ENCODE measurements around the gene SDHAF3.
"Not testable (repeated sequence)": the region's sequence is repeated elsewhere in the genome, so short reads cannot be mapped to it uniquely, and the experiment has no call there.

The SDHAF3 gene

GRCh38 chr7:97155897-97156418, 38.5 kb downstream of the SDHAF3 start:
- H3K36me3 Mint-ChIP-seq (ENCODE audit: low read depth) = peaks cover 4% of the 10 kb centered on the region
- H3K9me3 Mint-ChIP-seq = peaks cover 4% of the 10 kb centered on the region
- H3K27ac Mint-ChIP-seq = no peak overlapping the region
- H3K4me3 Mint-ChIP-seq = no peak overlapping the region
- H3K27me3 Mint-ChIP-seq (ENCODE audit: low read depth) = no peaks in the 10 kb centered on the region
- no peaks in the 10 kb centered on the region for H3K4me1 Mint-ChIP-seq (ENCODE audit: low read depth)

- not testable (repeated sequence) for H3K4me1 Mint-ChIP-seq (ENCODE audit: low read depth); H3K27ac Mint-ChIP-seq; H3K4me3 Mint-ChIP-seq; H3K27me3 Mint-ChIP-seq (ENCODE audit: low read depth)
- H3K36me3 Mint-ChIP-seq (ENCODE audit: low read depth) = peaks cover 26% of the 10 kb centered on the region
- H3K9me3 Mint-ChIP-seq = peaks cover 28% of the 10 kb centered on the region
Measured at GRCh38 chr7:97159984-97160383, 42.5 kb downstream of the SDHAF3 start.

- H3K27ac Mint-ChIP-seq; H3K27me3 Mint-ChIP-seq (ENCODE audit: low read depth); H3K4me1 Mint-ChIP-seq (ENCODE audit: low read depth); H3K4me3 Mint-ChIP-seq: not testable (repeated sequence)
- Mint-ChIP-seq H3K36me3 (ENCODE audit: low read depth) (peaks cover 30% of the 10 kb centered on the region), H3K9me3 (peaks cover 35% of the 10 kb centered on the region)
Measured at GRCh38 chr7:97161609-97162008, 44.1 kb downstream of the SDHAF3 start.

GRCh38 chr7:97166308-97166707, 48.8 kb downstream of the SDHAF3 start:
- Mint-ChIP-seq H3K36me3 (ENCODE audit: low read depth) (peaks cover 36% of the 10 kb centered on the region), H3K4me3 (no peak overlapping the region), H3K27ac (no peak overlapping the region), H3K9me3 (peaks cover 54% of the 10 kb centered on the region), H3K27me3 (ENCODE audit: low read depth) (no peaks in the 10 kb centered on the region), H3K4me1 (ENCODE audit: low read depth) (peaks cover 7% of the 10 kb centered on the region)

- H3K27me3 Mint-ChIP-seq (ENCODE audit: low read depth) = no peaks in the 10 kb centered on the region
- peaks cover 30% of the 10 kb centered on the region for H3K36me3 Mint-ChIP-seq (ENCODE audit: low read depth)
- peaks cover 46% of the 10 kb centered on the region for H3K9me3 Mint-ChIP-seq
- peaks cover 7% of the 10 kb centered on the region for H3K4me1 Mint-ChIP-seq (ENCODE audit: low read depth)
- H3K27ac Mint-ChIP-seq = no peak overlapping the region
- H3K4me3 Mint-ChIP-seq = no peak overlapping the region
Measured at GRCh38 chr7:97167176-97167575, 49.7 kb downstream of the SDHAF3 start.

- Mint-ChIP-seq H3K4me3 (no peak overlapping the region), H3K36me3 (ENCODE audit: low read depth) (peaks cover 24% of the 10 kb centered on the region), H3K4me1 (ENCODE audit: low read depth) (peaks cover 7% of the 10 kb centered on the region), H3K27me3 (ENCODE audit: low read depth) (no peaks in the 10 kb centered on the region), H3K9me3 (peaks cover 41% of the 10 kb centered on the region), H3K27ac (no peak overlapping the region)
Measured at GRCh38 chr7:97167749-97168148, 50.3 kb downstream of the SDHAF3 start.

- H3K4me3 Mint-ChIP-seq = no peak overlapping the region
- no peaks in the 10 kb centered on the region for H3K9me3 Mint-ChIP-seq
- H3K36me3 Mint-ChIP-seq (ENCODE audit: low read depth) = no peaks in the 10 kb centered on the region
- no peak overlapping the region for H3K27ac Mint-ChIP-seq
- H3K27me3 Mint-ChIP-seq (ENCODE audit: low read depth) = no peaks in the 10 kb centered on the region
- no peaks in the 10 kb centered on the region for H3K4me1 Mint-ChIP-seq (ENCODE audit: low read depth)
Measured at GRCh38 chr7:97174303-97174702, 56.8 kb downstream of the SDHAF3 start.

GRCh38 chr7:97179454-97180104, 62.1 kb downstream of the SDHAF3 start:
- H3K4me3 Mint-ChIP-seq = no peak overlapping the region
- no peaks in the 10 kb centered on the region for H3K4me1 Mint-ChIP-seq (ENCODE audit: low read depth)
- H3K9me3 Mint-ChIP-seq = no peaks in the 10 kb centered on the region
- no peaks in the 10 kb centered on the region for H3K27me3 Mint-ChIP-seq (ENCODE audit: low read depth)
- no peak overlapping the region for H3K27ac Mint-ChIP-seq
- H3K36me3 Mint-ChIP-seq (ENCODE audit: low read depth) = no peaks in the 10 kb centered on the region

- no peaks in the 10 kb centered on the region for H3K36me3 Mint-ChIP-seq (ENCODE audit: low read depth)
- H3K4me1 Mint-ChIP-seq (ENCODE audit: low read depth) = no peaks in the 10 kb centered on the region
- H3K27me3 Mint-ChIP-seq (ENCODE audit: low read depth) = no peaks in the 10 kb centered on the region
- no peak overlapping the region for H3K4me3 Mint-ChIP-seq
- H3K27ac Mint-ChIP-seq = no peak overlapping the region
- H3K9me3 Mint-ChIP-seq = no peaks in the 10 kb centered on the region
Measured at GRCh38 chr7:97187067-97187466, 69.6 kb downstream of the SDHAF3 start.

GRCh38 chr7:97196174-97196573, 78.7 kb downstream of the SDHAF3 start:
- not testable (repeated sequence) for H3K27ac Mint-ChIP-seq; H3K4me3 Mint-ChIP-seq; H3K27me3 Mint-ChIP-seq (ENCODE audit: low read depth); H3K4me1 Mint-ChIP-seq (ENCODE audit: low read depth); H3K36me3 Mint-ChIP-seq (ENCODE audit: low read depth); H3K9me3 Mint-ChIP-seq

GRCh38 chr7:97198596-97198995, 81.1 kb downstream of the SDHAF3 start:
- no peak overlapping the region for H3K4me3 Mint-ChIP-seq
- no peaks in the 10 kb centered on the region for H3K9me3 Mint-ChIP-seq
- peaks cover 4% of the 10 kb centered on the region for H3K27me3 Mint-ChIP-seq (ENCODE audit: low read depth)
- no peaks in the 10 kb centered on the region for H3K4me1 Mint-ChIP-seq (ENCODE audit: low read depth)
- no peaks in the 10 kb centered on the region for H3K36me3 Mint-ChIP-seq (ENCODE audit: low read depth)
- no peak overlapping the region for H3K27ac Mint-ChIP-seq

GRCh38 chr7:97200018-97200417, 82.5 kb downstream of the SDHAF3 start:
- Mint-ChIP-seq H3K36me3 (ENCODE audit: low read depth) (no peaks in the 10 kb centered on the region), H3K27ac (no peak overlapping the region), H3K4me1 (ENCODE audit: low read depth) (no peaks in the 10 kb centered on the region), H3K4me3 (no peak overlapping the region), H3K27me3 (ENCODE audit: low read depth) (peaks cover 4% of the 10 kb centered on the region), H3K9me3 (no peaks in the 10 kb centered on the region)

GRCh38 chr7:97203957-97204356, 86.5 kb downstream of the SDHAF3 start:
- no peaks in the 10 kb centered on the region for H3K36me3 Mint-ChIP-seq (ENCODE audit: low read depth)
- H3K9me3 Mint-ChIP-seq = no peaks in the 10 kb centered on the region
- no peaks in the 10 kb centered on the region for H3K27me3 Mint-ChIP-seq (ENCODE audit: low read depth)
- H3K4me1 Mint-ChIP-seq (ENCODE audit: low read depth) = no peaks in the 10 kb centered on the region
- no peak overlapping the region for H3K27ac Mint-ChIP-seq
- H3K4me3 Mint-ChIP-seq = no peak overlapping the region

- H3K27me3 Mint-ChIP-seq (ENCODE audit: low read depth) = no peaks in the 10 kb centered on the region
- no peak overlapping the region for H3K27ac Mint-ChIP-seq
- no peak overlapping the region for H3K4me3 Mint-ChIP-seq
- H3K9me3 Mint-ChIP-seq = no peaks in the 10 kb centered on the region
- H3K36me3 Mint-ChIP-seq (ENCODE audit: low read depth) = no peaks in the 10 kb centered on the region
- H3K4me1 Mint-ChIP-seq (ENCODE audit: low read depth) = no peaks in the 10 kb centered on the region
Measured at GRCh38 chr7:97204821-97205220, 87.3 kb downstream of the SDHAF3 start.

- H3K9me3 Mint-ChIP-seq = peaks cover 3% of the 10 kb centered on the region
- H3K4me3 Mint-ChIP-seq = no peak overlapping the region
- no peaks in the 10 kb centered on the region for H3K36me3 Mint-ChIP-seq (ENCODE audit: low read depth)
- H3K27ac Mint-ChIP-seq = no peak overlapping the region
- no peaks in the 10 kb centered on the region for H3K4me1 Mint-ChIP-seq (ENCODE audit: low read depth)
- no peaks in the 10 kb centered on the region for H3K27me3 Mint-ChIP-seq (ENCODE audit: low read depth)
Measured at GRCh38 chr7:97215556-97215955, 98.1 kb downstream of the SDHAF3 start.

- Mint-ChIP-seq H3K36me3 (ENCODE audit: low read depth) (no peaks in the 10 kb centered on the region), H3K27me3 (ENCODE audit: low read depth) (no peaks in the 10 kb centered on the region), H3K4me1 (ENCODE audit: low read depth) (no peaks in the 10 kb centered on the region), H3K4me3 (no peak overlapping the region), H3K9me3 (peaks cover 3% of the 10 kb centered on the region), H3K27ac (no peak overlapping the region)
Measured at GRCh38 chr7:97218767-97219166, 101.3 kb downstream of the SDHAF3 start.
